ENCODE measurements around the gene PTPRD. TPM values are rescaled to one million over a fixed set of nuclear protein-coding genes. Genes with fewer than 3 reads are reported as not detected.
A peak's percentile ranks its signal among the peaks of the same experiment; 100 is the strongest.

PTPRD gene
- total and polyA plus RNA-seq, 2 donors (not counting 1 experiment from before 2014, with no cell fraction given) = 0.35 to 4.8 TPM

GRCh38 chr9:8842402-8843193 lies 1770.2 kb downstream of the PTPRD start:
- Histone ChIP-seq H3K9ac (ENCODE audit: insufficient read depth, low read length) (no peak overlapping the region), H2AFZ (ENCODE audit: low read length) (no peak overlapping the region), H3K4me2 (ENCODE audit: extremely low read depth, insufficient read depth, low read length) (no peak overlapping the region), H3K4me3 (replicated peaks in 1 of 4; ENCODE audit: control extremely low read depth in 1 of 4, insufficient read depth in 1 of 4, low read depth in 3 of 4, low read length in 4 of 4) (no peak overlapping the region), H3K27ac (ENCODE audit: insufficient read depth, low read length) (no peak overlapping the region), H3K9me3 (ENCODE audit: control insufficient read depth, insufficient read depth, low read depth, low read length) (no peaks in the 10 kb centered on the region), H3K36me3 (ENCODE audit: control insufficient read depth, insufficient read depth, low read length) (no peaks in the 10 kb centered on the region), H3K4me1 (ENCODE audit: control insufficient read depth, extremely low read depth, insufficient read depth, low read length) (no peaks in the 10 kb centered on the region), H3K27me3 (ENCODE audit: control insufficient read depth, insufficient read depth, low read length) (no peaks in the 10 kb centered on the region), H3K79me2 (ENCODE audit: control insufficient read depth, insufficient read depth, low read length) (no peaks in the 10 kb centered on the region), H4K20me1 (ENCODE audit: control insufficient read depth, extremely low read depth, insufficient read depth, low read length) (no peaks in the 10 kb centered on the region)
- no peak for TF ChIP-seq CTCF (conservative IDR thresholded peaks at IDR 0.05 in 1 of 2, IDR thresholded peaks at IDR 0.05 in 1 of 2; ENCODE audit: low read depth in 1 of 2, low read length in 2 of 2)
- no peak for TF ChIP-seq EZH2 (IDR thresholded peaks at IDR 0.05; ENCODE audit: low read length, missing control alignments)
- DNase-seq (ENCODE audit: low read depth in 2 of 2) = no peak

GRCh38 chr9:8838136-8838535 lies 1774.7 kb downstream of the PTPRD start:
- no peaks in the 10 kb centered on the region for H4K20me1 ChIP-seq (ENCODE audit: control insufficient read depth, extremely low read depth, insufficient read depth, low read length)
- H3K36me3 ChIP-seq (ENCODE audit: control insufficient read depth, insufficient read depth, low read length) = no peaks in the 10 kb centered on the region
- no peak overlapping the region for H3K4me2 ChIP-seq (ENCODE audit: extremely low read depth, insufficient read depth, low read length)
- no peak overlapping the region for H2AFZ ChIP-seq (ENCODE audit: low read length)
- no peaks in the 10 kb centered on the region for H3K9me3 ChIP-seq (ENCODE audit: control insufficient read depth, insufficient read depth, low read depth, low read length)
- no peak overlapping the region for H3K27ac ChIP-seq (ENCODE audit: insufficient read depth, low read length)
- H3K9ac ChIP-seq (ENCODE audit: insufficient read depth, low read length) = no peak overlapping the region
- TF ChIP-seq CTCF (conservative IDR thresholded peaks at IDR 0.05 in 1 of 2, IDR thresholded peaks at IDR 0.05 in 1 of 2; ENCODE audit: low read depth in 1 of 2, low read length in 2 of 2) = no peak
- TF ChIP-seq EZH2 (IDR thresholded peaks at IDR 0.05; ENCODE audit: low read length, missing control alignments) = no peak
- no peaks in the 10 kb centered on the region for H3K27me3 ChIP-seq (ENCODE audit: control insufficient read depth, insufficient read depth, low read length)
- peak in 1 of 2 donors; percentile 51 for DNase-seq (ENCODE audit: low read depth in 2 of 2)
- no peaks in the 10 kb centered on the region for H3K79me2 ChIP-seq (ENCODE audit: control insufficient read depth, insufficient read depth, low read length)
- no peaks in the 10 kb centered on the region for H3K4me1 ChIP-seq (ENCODE audit: control insufficient read depth, extremely low read depth, insufficient read depth, low read length)
- H3K4me3 ChIP-seq (replicated peaks in 1 of 4; ENCODE audit: control extremely low read depth in 1 of 4, insufficient read depth in 1 of 4, low read depth in 3 of 4, low read length in 4 of 4) = no peak overlapping the region

- TF ChIP-seq CTCF (conservative IDR thresholded peaks at IDR 0.05 in 1 of 2, IDR thresholded peaks at IDR 0.05 in 1 of 2; ENCODE audit: low read depth in 1 of 2, low read length in 2 of 2) (no peak), EZH2 (IDR thresholded peaks at IDR 0.05; ENCODE audit: low read length, missing control alignments) (no peak)
- H3K27me3 ChIP-seq (ENCODE audit: control insufficient read depth, insufficient read depth, low read length) = no peaks in the 10 kb centered on the region
- H3K9me3 ChIP-seq (ENCODE audit: control insufficient read depth, insufficient read depth, low read depth, low read length) = no peaks in the 10 kb centered on the region
- H2AFZ ChIP-seq (ENCODE audit: low read length) = no peak overlapping the region
- no peaks in the 10 kb centered on the region for H3K4me1 ChIP-seq (ENCODE audit: control insufficient read depth, extremely low read depth, insufficient read depth, low read length)
- H3K79me2 ChIP-seq (ENCODE audit: control insufficient read depth, insufficient read depth, low read length) = no peaks in the 10 kb centered on the region
- no peaks in the 10 kb centered on the region for H4K20me1 ChIP-seq (ENCODE audit: control insufficient read depth, extremely low read depth, insufficient read depth, low read length)
- H3K36me3 ChIP-seq (ENCODE audit: control insufficient read depth, insufficient read depth, low read length) = no peaks in the 10 kb centered on the region
- H3K27ac ChIP-seq (ENCODE audit: insufficient read depth, low read length) = no peak overlapping the region
- DNase-seq (ENCODE audit: low read depth in 2 of 2) = no peak
- no peak overlapping the region for H3K9ac ChIP-seq (ENCODE audit: insufficient read depth, low read length)
- no peak overlapping the region for H3K4me2 ChIP-seq (ENCODE audit: extremely low read depth, insufficient read depth, low read length)
- H3K4me3 ChIP-seq (replicated peaks in 1 of 4; ENCODE audit: control extremely low read depth in 1 of 4, insufficient read depth in 1 of 4, low read depth in 3 of 4, low read length in 4 of 4) = no peak overlapping the region
Observed at GRCh38 chr9:8835291-8835690, 1777.5 kb downstream of the PTPRD start.

Data from fibroblast of lung (primary cell).